ENCODE measurements around the gene ZNF649. TPM values are rescaled to one million over a fixed set of nuclear protein-coding genes. Genes with fewer than 3 reads are reported as not detected.
A peak's percentile ranks its signal among the peaks of the same experiment; 100 is the strongest.
"Not testable (repeated sequence)": the region's sequence is repeated elsewhere in the genome, so short reads cannot be mapped to it uniquely, and the experiment has no call there.

ZNF649 gene
- total and polyA plus RNA-seq, 2 experiments from 2014 or later, result 4.9 to 13.6 TPM

DNA sequence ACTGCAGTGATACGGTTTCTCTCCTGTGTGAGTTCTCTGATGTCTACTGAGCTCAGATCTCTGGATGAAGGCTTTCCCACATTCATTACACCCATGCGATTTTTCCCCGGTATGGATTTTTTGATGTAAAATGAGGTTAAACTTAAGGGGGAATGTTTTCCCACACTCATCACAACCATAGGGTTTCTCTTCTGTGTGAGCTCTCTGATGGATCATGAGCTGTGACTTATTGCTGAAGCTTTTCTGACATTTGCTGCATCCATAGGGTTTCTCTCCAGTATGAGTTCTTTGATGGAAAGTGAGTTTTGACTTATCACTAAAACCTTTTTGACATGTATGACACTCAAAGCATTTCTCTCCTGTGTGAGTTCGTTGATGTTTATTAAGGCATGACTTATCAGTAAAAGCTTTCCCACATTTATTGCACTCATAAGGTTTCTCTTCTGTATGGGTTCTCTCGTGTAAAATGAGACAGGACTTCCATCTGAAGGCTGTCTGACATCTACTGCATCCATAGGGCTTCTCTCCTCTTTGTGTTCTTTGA is 10.6 kb upstream of the ZNF649 start:
- Histone ChIP-seq H3K27ac (no peak overlapping the region), H3K9me2 (replicated peaks; ENCODE audit: insufficient read depth) (no peaks in the 10 kb centered on the region), H3K4me1 (ENCODE audit: insufficient read depth) (no peaks in the 10 kb centered on the region), H3K36me3 (replicated peaks; ENCODE audit: insufficient read depth, low read depth) (no peaks in the 10 kb centered on the region), H2AFZ (no peak overlapping the region), H3K79me2 (no peaks in the 10 kb centered on the region), H3K9me3 (ENCODE audit: low read depth) (peaks cover 12% of the 10 kb centered on the region), H3K4me3 (no peak overlapping the region), H3K27me3 (no peaks in the 10 kb centered on the region), H4K20me1 (ENCODE audit: insufficient read depth, poor library complexity, severe bottlenecking) (no peaks in the 10 kb centered on the region), H3K4me2 (no peak overlapping the region)
- no peak for DNase-seq (ENCODE audit: low spot score)
- 76% methylated on average over 5 of the region's 5 CpGs for WGBS (ENCODE audit: low lambda C conversion rate, missing lambda C conversion rate)
- TF ChIP-seq EZH2 (IDR thresholded peaks at IDR 0.05; ENCODE audit: borderline replicate concordance) (no peak), EZH2phosphoT487 (IDR thresholded peaks at IDR 0.05; ENCODE audit: low read depth, severe bottlenecking, unreplicated experiment) (no peak)
- TF ChIP-seq, protein P1, sequence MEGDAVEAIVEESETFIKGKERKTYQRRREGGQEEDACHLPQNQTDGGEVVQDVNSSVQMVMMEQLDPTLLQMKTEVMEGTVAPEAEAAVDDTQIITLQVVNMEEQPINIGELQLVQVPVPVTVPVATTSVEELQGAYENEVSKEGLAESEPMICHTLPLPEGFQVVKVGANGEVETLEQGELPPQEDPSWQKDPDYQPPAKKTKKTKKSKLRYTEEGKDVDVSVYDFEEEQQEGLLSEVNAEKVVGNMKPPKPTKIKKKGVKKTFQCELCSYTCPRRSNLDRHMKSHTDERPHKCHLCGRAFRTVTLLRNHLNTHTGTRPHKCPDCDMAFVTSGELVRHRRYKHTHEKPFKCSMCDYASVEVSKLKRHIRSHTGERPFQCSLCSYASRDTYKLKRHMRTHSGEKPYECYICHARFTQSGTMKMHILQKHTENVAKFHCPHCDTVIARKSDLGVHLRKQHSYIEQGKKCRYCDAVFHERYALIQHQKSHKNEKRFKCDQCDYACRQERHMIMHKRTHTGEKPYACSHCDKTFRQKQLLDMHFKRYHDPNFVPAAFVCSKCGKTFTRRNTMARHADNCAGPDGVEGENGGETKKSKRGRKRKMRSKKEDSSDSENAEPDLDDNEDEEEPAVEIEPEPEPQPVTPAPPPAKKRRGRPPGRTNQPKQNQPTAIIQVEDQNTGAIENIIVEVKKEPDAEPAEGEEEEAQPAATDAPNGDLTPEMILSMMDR (IDR thresholded peaks at IDR 0.05; ENCODE audit: poor library complexity), result no peak

DNA sequence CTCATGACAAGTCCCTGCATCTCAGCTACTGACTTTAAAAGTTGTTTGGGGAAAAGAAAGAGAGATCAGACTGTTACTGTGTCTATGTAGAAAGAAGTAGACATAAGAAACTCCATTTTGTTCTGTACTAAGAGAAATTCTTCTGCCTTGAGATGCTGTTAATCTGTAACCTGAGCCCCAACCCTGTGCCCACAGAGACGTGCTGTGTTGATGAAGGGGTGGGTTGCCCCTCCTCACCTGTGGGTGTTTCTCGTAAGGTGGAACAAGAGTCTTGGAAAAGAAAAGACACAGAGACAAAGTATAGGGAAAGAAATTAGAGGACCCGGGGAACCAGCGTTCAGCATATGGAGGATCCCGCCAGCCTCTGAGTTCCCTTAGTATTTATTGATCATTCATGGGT is 3.2 kb upstream of the ZNF649 start:
- WGBS (ENCODE audit: low lambda C conversion rate, missing lambda C conversion rate), result 64% methylated on average over 5 of the region's 5 CpGs
- not testable (repeated sequence) for H3K36me3 ChIP-seq (replicated peaks; ENCODE audit: insufficient read depth, low read depth); H3K4me1 ChIP-seq (ENCODE audit: insufficient read depth)

DNA sequence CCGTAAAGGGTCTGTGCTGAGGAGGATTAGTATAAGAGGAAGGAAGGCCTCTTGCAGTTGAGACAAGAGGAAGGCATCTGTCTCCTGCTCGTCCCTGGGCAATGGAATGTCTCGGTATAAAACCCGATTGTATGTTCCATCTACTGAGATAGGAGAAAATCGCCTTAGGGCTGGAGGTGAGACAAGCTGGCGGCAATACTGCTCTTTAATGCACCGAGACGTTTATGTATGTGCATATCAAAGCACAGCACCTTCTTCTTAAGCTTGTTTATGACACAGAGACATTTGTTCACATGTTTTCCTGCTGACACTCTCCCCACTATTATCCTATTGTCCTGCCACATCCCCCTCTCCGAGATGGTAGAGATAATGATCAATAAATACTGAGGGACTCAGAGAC is 1.3 kb upstream of the ZNF649 start:
- DNase-seq (ENCODE audit: low spot score); H3K4me1 ChIP-seq (ENCODE audit: insufficient read depth); H3K4me2 ChIP-seq; H3K36me3 ChIP-seq (replicated peaks; ENCODE audit: insufficient read depth, low read depth); H4K20me1 ChIP-seq (ENCODE audit: insufficient read depth, poor library complexity, severe bottlenecking); H3K27me3 ChIP-seq; H3K9me2 ChIP-seq (replicated peaks; ENCODE audit: insufficient read depth); H3K4me3 ChIP-seq; H2AFZ ChIP-seq: not testable (repeated sequence)
- peak overlapping the region; percentile 68 for H3K27ac ChIP-seq
- WGBS (ENCODE audit: low lambda C conversion rate, missing lambda C conversion rate), result 47% methylated on average over 9 of the region's 9 CpGs
- H3K79me2 ChIP-seq, result peaks cover 33% of the 10 kb centered on the region
- peaks cover 11% of the 10 kb centered on the region for H3K9me3 ChIP-seq (ENCODE audit: low read depth)

More for the DNA sequence above, 3.2 kb upstream of the ZNF649 start:
- H3K79me2 ChIP-seq, result peaks cover 14% of the 10 kb centered on the region
- H2AFZ ChIP-seq; H3K27me3 ChIP-seq; H3K4me3 ChIP-seq; H3K9me3 ChIP-seq (ENCODE audit: low read depth); DNase-seq (ENCODE audit: low spot score); H3K9me2 ChIP-seq (replicated peaks; ENCODE audit: insufficient read depth); H4K20me1 ChIP-seq (ENCODE audit: insufficient read depth, poor library complexity, severe bottlenecking); H3K4me2 ChIP-seq; H3K27ac ChIP-seq: not testable (repeated sequence)

DNA sequence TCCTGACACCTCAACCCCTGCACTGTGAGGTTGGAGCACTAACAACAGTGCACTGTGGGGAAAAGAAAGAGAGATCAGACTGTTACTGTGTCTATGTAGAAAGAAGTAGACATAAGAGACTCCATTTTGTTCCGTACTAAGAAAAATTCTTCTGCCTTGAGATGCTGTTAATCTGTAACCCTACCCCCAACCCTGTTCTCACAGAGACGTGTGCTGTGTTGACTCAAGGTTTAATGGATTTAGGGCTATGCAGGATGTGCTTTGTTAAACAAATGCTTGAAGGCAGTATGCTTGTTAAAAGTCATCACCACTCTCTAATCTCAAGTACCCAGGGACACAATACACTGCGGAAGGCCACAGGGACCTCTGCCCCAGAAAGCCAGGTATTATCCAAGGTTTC is 822 bp upstream of the ZNF649 start:
- 38% methylated on average over 3 of the region's 3 CpGs for WGBS (ENCODE audit: low lambda C conversion rate, missing lambda C conversion rate)
- H3K36me3 ChIP-seq (replicated peaks; ENCODE audit: insufficient read depth, low read depth); H3K27me3 ChIP-seq; H3K4me3 ChIP-seq; H3K4me1 ChIP-seq (ENCODE audit: insufficient read depth); DNase-seq (ENCODE audit: low spot score); H4K20me1 ChIP-seq (ENCODE audit: insufficient read depth, poor library complexity, severe bottlenecking); H3K4me2 ChIP-seq; H3K9me2 ChIP-seq (replicated peaks; ENCODE audit: insufficient read depth): not testable (repeated sequence)
- H3K79me2 ChIP-seq, result peaks cover 37% of the 10 kb centered on the region
- H2AFZ ChIP-seq, result peak overlapping the region; percentile 81
- H3K9me3 ChIP-seq (ENCODE audit: low read depth), result peaks cover 16% of the 10 kb centered on the region
- H3K27ac ChIP-seq, result peak overlapping the region; percentile 94

DNA sequence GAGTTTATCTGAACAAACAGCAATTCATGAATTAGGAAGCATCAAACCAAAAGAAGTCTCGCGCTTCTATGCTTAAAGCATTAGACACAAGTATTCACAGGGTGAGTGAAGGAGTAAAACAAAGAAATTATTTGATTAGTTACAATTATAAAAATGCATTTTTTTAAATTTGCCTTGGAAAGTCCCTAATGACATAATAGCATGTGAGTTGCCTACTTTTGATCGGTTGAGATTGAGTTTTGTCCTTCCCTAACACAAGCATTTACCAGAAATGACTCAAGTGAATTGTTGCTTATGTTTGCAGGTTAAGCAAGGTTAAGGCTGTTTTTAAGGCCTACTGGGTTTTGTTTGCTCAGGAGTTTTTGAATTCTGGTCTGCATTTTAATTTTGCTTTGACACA is 389 bp upstream of the ZNF649 start:
- Histone ChIP-seq H3K79me2 (peaks cover 42% of the 10 kb centered on the region), H3K27ac (peak overlapping the region; percentile 94), H3K4me2 (peak overlapping the region; percentile 42), H2AFZ (peak overlapping the region; percentile 81), H3K27me3 (no peaks in the 10 kb centered on the region), H3K9me2 (replicated peaks; ENCODE audit: insufficient read depth) (no peaks in the 10 kb centered on the region), H3K36me3 (replicated peaks; ENCODE audit: insufficient read depth, low read depth) (no peaks in the 10 kb centered on the region), H3K4me1 (ENCODE audit: insufficient read depth) (peaks cover 5% of the 10 kb centered on the region), H4K20me1 (ENCODE audit: insufficient read depth, poor library complexity, severe bottlenecking) (no peaks in the 10 kb centered on the region), H3K9me3 (ENCODE audit: low read depth) (peaks cover 20% of the 10 kb centered on the region), H3K4me3 (no peak overlapping the region)
- DNase-seq (ENCODE audit: low spot score), result no peak
- TF ChIP-seq, protein P1 (IDR thresholded peaks at IDR 0.05; ENCODE audit: poor library complexity), result no peak
- no peak for TF ChIP-seq EZH2 (IDR thresholded peaks at IDR 0.05; ENCODE audit: borderline replicate concordance)
- no peak for TF ChIP-seq EZH2phosphoT487 (IDR thresholded peaks at IDR 0.05; ENCODE audit: low read depth, severe bottlenecking, unreplicated experiment)
- 34% methylated on average over 3 of the region's 3 CpGs for WGBS (ENCODE audit: low lambda C conversion rate, missing lambda C conversion rate)

Measured in hepatocyte (in vitro differentiated cells).